HepG2 (cell line): Measurements from ENCODE around the gene LHX3. TPM values are rescaled to one million over a fixed set of nuclear protein-coding genes. Genes with fewer than 3 reads are reported as not detected.

Source experiments
- BORCS8-MEF2B ChIP-seq: sonication (generic); formaldehyde crosslinking; IDR thresholded peaks from 2 replicates; pipeline ENCODE4 v1.8.0; 2022; ENCODE audit warnings: mild to moderate bottlenecking, missing genetic modification reagents
- CHD4 ChIP-seq: fragments of 200-600 bp; sonication (generic); IDR thresholded peaks from 2 replicates; pipeline ENCODE4 v1.7.0; 2017; ENCODE audit warnings: mild to moderate bottlenecking, low read length, borderline replicate concordance
- CTCF ChIP-seq: sonication (generic); formaldehyde crosslinking; IDR thresholded peaks from 2 replicates; pipeline ENCODE4 v1.5.0; 2020; ENCODE audit warnings: mild to moderate bottlenecking, missing genetic modification reagents, moderate library complexity
- FOXA1 ChIP-seq, 2 experiments: fragments of 450-650 bp in 1 of 2; sonication (generic) in 1 of 2; formaldehyde crosslinking in 1 of 2; IDR thresholded peaks; 2 replicates each; pipeline versions ENCODE4 v1.4.0 to v1.6.1; 2016 to 2020; ENCODE audit warnings: missing genetic modification reagents in 1 of 2
- HBP1 ChIP-seq: IDR thresholded peaks from 2 replicates; pipeline ENCODE4 v1.6.1; 2016; ENCODE audit warnings: low read depth, control low read depth
- KDM5A ChIP-seq: fragments of 200-600 bp; sonication (generic); IDR thresholded peaks from 2 replicates; pipeline ENCODE4 v1.7.0; 2018; ENCODE audit warnings: antibody characterized with exemption, mild to moderate bottlenecking, low read length, borderline replicate concordance
- MATR3 ChIP-seq: sonication (generic); formaldehyde crosslinking; IDR thresholded peaks from 2 replicates; pipeline ENCODE4 v1.4.0; 2020; ENCODE audit warnings: missing genetic modification reagents
- PREB ChIP-seq: sonication (generic); formaldehyde crosslinking; IDR thresholded peaks from 2 replicates; pipeline ENCODE4 v1.4.0; 2020; ENCODE audit warnings: missing genetic modification reagents
- RAD21 ChIP-seq: fragments of 450-650 bp; formaldehyde crosslinking; IDR thresholded peaks from 2 replicates; pipeline ENCODE4 v1.5.0; 2020; ENCODE audit warnings: mild to moderate bottlenecking
- SMC3 ChIP-seq: IDR thresholded peaks from 2 replicates; pipeline ENCODE4 v1.6.1; 2011; ENCODE audit warnings: low read length, improper control_type of control experiment
- STAG1 ChIP-seq: sonication (generic); formaldehyde crosslinking; IDR thresholded peaks from 2 replicates; pipeline ENCODE4 v1.4.0; 2020; ENCODE audit warnings: missing genetic modification reagents
- WIZ ChIP-seq: sonication (generic); formaldehyde crosslinking; IDR thresholded peaks from 2 replicates; pipeline ENCODE4 v1.5.1; 2020; ENCODE audit warnings: mild to moderate bottlenecking, missing genetic modification reagents
- ZFP91 ChIP-seq: sonication (generic); formaldehyde crosslinking; IDR thresholded peaks from 2 replicates; pipeline ENCODE4 v1.9.0; 2022; ENCODE audit warnings: missing genetic modification reagents, mild to moderate bottlenecking, borderline replicate concordance
- ZNF124 ChIP-seq: sonication (generic); formaldehyde crosslinking; IDR thresholded peaks from 2 replicates; pipeline ENCODE4 v1.4.0; 2020; ENCODE audit warnings: missing genetic modification reagents
- ZNF362 ChIP-seq: sonication (generic); formaldehyde crosslinking; IDR thresholded peaks from 2 replicates; pipeline ENCODE4 v1.4.0; 2020; ENCODE audit warnings: missing genetic modification reagents, mild to moderate bottlenecking, borderline replicate concordance
- ZNF441 ChIP-seq: sonication (generic); formaldehyde crosslinking; IDR thresholded peaks from 2 replicates; pipeline ENCODE4 v1.7.0; 2021; ENCODE audit warnings: missing genetic modification reagents, borderline replicate concordance
- ZNF510 ChIP-seq: sonication (generic); formaldehyde crosslinking; IDR thresholded peaks from 2 replicates; pipeline ENCODE4 v1.4.0; 2020; ENCODE audit warnings: low read depth, mild to moderate bottlenecking, missing genetic modification reagents
- ZNF556 ChIP-seq: sonication (generic); formaldehyde crosslinking; IDR thresholded peaks from 2 replicates; pipeline ENCODE4 v1.4.0; 2020; ENCODE audit warnings: mild to moderate bottlenecking, missing genetic modification reagents, borderline replicate concordance
- ZNF775 ChIP-seq: sonication (generic); formaldehyde crosslinking; IDR thresholded peaks from 2 replicates; pipeline ENCODE4 v1.4.0; 2020; ENCODE audit warnings: missing genetic modification reagents, mild to moderate bottlenecking, moderate library complexity, borderline replicate concordance
- polyA plus RNA-seq, 8 experiments: library from polyadenylated mRNA; depleted of rRNA in 3 of 8; stranded (reverse) in 7 of 8; unstranded in 1 of 8; fragments of >200 nt; fragmentation: Illumina TruSeq in 4 of 8; extraction: Trizol in 4 of 8; gene quantifications; 2 replicates each; pipeline versions ENCODE4 v1.2.1 to v1.2.3, GENCODE V29; 2011 to 2016; ENCODE audit warnings: low read depth in 4 of 8, missing spikeins in 1 of 8, mixed read lengths in 1 of 8; ENCODE audit not compliant: insufficient read depth in 1 of 8
- total RNA-seq, 5 experiments: library from RNA; depleted of rRNA; stranded (reverse); fragments of >200 nt; fragmentation: Illumina TruSeq; extraction: Trizol; gene quantifications; 2 replicates each; pipeline ENCODE4 v1.2.3, GENCODE V29; 2016; ENCODE audit warnings: low read depth in 1 of 5

Gene LHX3
- total and polyA plus RNA-seq, 2 of the 13 experiments (the other 11 are each of a cell fraction or from before 2014, with no cell fraction given): not detected

GRCh38 chr9:136170006-136170901, 34.7 kb downstream of the LHX3 start (continued):
- TF ChIP-seq CHD4 (no peak; the same call in 1 of the 2 replicates), ZFP91 (CRISPR knock-in tag) (0 out of 2 replicates have a peak, but pooled peaks have one; percentile 7), CTCF (CRISPR knock-in tag) (peak; percentile 81), HBP1 (CRISPR knock-in tag) (no peak), PREB (CRISPR knock-in tag) (no peak), BORCS8-MEF2B (CRISPR knock-in tag) (no peak), FOXA1 (IDR thresholded peaks at IDR 0.05) (no peak), FOXA1 (CRISPR knock-in tag; IDR thresholded peaks at IDR 0.05) (no peak), STAG1 (CRISPR knock-in tag) (peak; percentile 73), SMC3 (no peak; the same call in 1 of the 2 replicates), ZNF124 (CRISPR knock-in tag) (no peak), ZNF775 (CRISPR knock-in tag) (no peak), WIZ (CRISPR knock-in tag) (no peak), ZNF510 (CRISPR knock-in tag) (no peak), KDM5A (no peak), MATR3 (CRISPR knock-in tag) (no peak), ZNF441 (CRISPR knock-in tag) (no peak), ZNF556 (0 out of 2 replicates have a peak, but pooled peaks have one; percentile 24), RAD21 (CRISPR knock-in tag) (peak; percentile 69), ZNF362 (CRISPR knock-in tag) (no peak)
